Activated CD4-positive, CD25-positive, alpha-beta regulatory T cell treated with anti-CD3 and anti-CD28 coated beads, Interleukin-2, amount 50 U/mL, for 72 hours (primary cell): ENCODE results near the gene ARHGEF17.

ENCODE experiments used
- DNase-seq: peaks from one replicate; pipeline ENCODE4 v3.0.0; 2021

Gene ARHGEF17

DNA sequence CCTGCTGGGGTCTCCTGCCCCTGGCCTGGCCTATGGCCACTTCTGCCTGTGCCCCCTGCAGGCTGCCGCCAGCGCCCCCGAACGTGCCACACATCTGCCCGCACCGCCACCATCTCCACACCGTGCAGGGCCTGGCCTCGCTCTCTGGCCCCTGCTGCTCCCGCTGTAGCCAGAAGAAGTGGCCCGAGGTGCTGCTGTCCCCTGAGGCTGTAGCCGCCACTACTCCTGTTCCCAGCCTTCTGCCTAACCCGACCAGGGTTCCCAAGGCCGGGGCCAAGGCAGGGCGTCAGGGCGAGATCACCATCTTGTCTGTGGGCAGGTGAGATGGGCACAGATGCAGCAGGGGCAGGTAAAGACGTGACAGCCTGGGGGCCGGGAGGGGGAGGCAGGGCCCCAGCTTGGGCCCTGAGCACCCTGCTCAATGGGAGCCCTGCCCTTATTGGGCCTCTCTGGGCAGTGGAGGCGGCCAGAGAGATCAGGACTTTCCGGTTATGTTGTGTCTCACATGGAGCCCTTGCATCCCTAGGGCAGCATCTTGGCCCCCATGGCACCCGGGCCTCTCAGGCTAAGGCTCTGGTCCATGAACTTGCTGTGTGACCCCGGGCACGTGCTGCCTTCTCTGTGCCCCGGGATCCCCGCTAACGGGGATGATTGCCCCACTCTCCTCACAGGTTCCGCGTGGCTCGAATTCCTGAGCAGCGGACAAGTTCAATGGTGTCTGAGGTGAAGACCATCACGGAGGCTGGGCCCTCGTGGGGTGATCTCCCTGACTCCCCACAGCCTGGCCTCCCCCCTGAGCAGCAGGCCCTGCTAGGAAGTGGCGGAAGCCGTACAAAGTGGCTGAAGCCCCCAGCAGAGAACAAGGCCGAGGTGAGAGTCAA is 86.6 kb downstream of the ARHGEF17 start:
- no peak for DNase-seq

DNA sequence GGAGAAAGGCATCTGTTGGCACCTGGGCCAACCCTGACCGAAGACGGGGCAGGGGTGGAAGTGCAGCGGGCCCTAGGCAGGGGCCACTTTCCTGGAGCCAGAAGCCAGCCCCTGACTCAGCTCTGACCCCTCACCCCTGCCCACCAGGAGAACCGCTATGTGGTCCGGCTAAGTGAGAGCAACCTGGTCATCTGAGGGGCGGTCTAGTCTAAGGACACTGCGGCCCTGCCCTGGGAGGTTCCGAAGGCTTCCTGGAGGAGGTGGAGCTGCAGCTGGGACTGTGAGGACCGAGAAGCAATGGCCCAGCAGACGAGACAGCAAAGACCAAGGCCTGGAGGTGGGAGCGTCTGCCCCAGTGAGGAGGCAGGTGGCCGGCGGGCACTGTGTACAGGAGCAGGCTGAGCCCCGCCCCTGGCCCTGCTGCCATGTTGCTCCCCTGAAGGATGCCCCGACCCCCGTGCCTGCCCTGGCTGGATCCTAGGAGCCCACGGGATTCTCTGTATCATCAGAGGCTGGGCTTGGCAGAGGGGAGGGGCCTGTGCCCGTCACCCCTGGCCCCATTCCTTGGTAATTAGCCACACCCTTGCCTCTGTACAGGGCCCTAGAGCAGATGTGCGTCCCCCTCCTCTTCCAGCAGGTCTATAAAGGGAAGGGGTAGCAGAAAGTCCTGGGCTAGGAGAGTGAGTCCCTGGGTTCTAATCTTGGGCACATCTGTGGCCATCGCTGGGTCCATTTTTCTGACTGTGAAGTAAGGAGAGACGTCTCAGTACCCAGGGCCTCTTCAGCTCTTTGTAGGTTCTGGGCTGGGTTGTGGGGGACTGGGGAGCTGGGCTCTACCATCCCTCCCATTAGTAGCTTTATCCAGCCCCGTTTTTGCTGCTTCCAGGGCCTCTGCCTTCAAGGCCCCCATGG is 87.5 kb downstream of the ARHGEF17 start:
- no peak for DNase-seq

DNA sequence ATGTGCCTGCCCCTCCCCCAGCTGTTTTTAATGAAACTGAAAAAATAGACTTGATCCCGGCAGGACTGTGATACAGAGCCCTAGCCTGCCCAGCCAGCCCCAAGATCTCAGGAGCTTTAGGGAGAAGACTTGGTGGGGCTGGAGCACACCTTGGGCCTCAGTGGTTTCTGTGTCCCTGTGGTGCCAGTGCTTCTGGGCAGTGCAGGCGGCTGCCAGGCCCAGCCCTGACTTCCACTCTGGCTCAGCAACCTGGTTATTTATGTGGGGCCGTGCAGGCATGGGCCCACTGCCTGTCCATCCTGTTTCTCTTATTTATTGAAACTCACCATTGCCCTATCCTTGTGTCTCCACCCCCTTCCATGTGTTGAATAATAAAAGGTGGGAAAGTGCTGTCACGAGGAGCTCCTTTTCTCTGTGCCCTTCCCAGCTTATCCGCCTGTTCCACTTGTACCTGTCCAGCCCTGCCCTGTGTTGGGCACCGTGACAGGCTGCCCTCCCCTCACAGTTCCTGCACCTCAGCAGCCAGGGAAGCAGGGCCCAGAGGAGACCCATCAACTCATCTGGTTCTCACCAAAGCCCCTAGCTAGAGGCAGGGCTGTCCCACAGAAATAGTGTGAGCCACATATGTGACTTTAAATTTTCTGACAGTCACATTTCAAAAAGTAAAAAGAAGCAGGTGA is 88.3 kb downstream of the ARHGEF17 start:
- DNase-seq: no peak

DNA sequence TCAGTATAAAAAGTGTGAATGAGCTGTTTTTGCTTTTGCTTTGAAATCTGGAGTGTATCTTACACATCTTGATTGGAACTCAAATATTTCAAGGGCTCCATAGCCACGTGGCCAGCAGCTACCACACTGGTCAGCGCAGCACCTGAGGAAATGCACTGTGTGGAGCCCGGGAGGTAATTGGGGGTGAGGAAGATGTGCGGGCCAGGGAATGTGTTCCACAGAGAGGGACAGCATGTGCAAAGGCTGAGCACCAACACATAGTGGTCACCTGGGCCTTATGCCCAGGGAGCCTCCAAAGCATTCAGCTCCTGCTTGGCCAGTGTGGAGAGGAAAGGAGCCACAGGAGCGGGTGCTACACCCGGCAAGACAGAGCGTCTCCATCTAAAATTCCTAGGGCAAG is 88.9 kb downstream of the ARHGEF17 start:
- DNase-seq: no peak

DNA sequence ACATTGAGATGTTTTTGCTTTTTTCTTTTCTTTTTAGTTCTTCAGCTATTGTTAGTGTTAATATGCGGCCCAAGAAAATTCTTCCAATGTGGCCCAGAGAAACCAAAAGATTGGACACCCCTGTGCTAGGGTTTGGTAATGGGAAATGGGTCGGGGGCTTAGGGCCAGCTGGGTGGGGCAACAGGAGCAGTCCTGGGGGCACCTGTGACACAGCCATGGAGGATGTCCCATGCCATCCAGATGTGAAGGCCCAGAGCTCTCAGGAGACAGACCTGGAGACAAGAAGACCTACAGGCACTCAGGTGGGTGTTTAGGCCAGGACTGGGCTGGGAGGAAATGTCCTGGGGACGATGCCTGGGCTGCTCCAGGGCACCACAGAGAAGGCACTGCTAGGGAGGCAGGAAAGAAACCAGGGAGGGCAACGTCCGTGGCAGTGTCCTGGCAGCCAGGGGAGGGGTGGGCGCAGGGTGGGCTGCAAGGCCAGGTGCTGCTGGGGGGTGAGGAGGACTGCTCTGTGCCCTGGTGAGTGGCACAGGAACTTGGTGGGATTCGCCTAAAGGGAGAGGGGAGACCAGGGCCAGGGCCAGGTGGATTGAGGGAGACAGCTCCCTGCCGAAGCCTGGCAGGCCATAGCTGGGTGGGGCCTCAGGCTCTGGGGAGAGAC is 89.5 kb downstream of the ARHGEF17 start:
- no peak for DNase-seq

DNA sequence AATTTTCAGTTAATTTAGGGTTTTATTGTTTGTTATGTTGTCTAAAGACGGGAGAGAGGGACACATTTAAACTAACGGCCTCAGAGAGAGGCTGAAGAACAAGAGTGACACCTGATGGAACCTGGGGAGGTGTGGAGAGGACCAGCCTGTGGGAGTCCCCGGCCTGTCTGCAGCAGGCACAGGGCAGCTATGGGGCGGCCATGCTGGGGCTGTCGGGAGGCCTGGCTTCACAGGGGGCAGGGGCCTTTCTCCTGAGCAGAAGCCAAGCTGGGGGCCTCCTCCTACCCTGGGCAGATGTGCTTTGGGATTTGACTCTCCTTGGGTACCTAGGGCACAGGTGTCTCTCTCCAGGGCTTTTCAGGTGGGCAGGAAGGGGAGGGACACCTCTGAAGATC is 90.1 kb downstream of the ARHGEF17 start:
- DNase-seq: no peak

DNA sequence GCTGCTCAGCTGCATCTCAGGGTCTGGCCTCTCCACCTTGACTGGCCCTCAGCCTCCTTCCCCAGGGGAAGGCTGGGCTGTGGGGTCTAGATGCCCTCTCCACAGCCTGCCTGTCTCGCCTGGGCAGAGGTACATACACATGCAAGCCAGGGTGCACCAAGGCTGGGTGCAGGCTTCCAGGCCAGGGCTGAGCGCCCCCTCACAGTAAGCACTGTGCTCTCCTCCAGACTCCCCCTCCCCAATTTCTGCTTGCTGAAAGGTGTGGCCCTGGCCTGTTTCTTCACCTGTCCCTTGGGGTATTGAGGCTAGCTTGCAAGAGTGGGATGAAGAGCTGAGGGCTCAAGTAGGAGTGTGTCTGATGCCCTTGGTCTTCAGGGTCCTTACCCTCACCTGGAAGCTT is 90.6 kb downstream of the ARHGEF17 start:
- no peak for DNase-seq

DNA sequence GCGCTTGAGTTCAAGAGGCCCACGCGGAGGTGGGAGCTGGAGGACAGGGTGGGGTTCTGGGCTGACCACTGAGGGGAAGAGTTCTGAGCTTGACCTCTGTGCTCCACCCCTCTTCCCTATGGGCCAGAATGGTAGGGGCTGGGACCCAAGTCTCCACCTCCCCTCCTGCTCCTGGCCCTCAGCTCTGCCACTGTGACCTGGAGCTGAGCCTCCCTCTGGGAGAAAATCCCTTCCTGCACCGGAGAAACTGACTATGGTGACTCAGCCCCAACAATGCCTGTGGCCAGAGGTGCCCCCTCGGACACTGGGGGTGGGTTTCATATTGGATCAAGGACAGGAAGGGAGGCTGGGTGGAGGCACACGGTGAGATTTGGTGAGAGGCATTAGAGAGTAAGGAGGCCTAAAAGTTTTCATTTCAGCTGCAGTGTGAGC is 91.1 kb downstream of the ARHGEF17 start:
- DNase-seq: no peak

DNA sequence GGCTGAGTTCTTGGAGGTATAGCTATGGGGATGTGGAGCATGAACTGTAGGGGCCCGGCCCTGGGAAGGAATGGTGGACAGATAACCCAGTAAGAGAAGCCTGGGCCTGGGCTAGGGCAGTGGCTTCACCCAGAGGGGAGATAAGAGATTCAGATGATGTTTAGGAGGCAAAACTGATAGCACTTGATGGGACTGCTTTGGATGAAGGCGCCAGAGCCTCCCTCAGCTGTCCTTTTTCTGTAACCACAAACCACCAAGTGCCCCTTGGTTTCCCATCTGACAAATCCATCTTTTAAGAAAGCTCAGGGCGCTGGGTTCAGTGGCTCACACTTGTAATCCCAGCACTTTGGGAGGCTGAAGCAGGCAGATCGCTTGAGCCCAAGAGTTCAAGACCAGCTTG is 91.6 kb downstream of the ARHGEF17 start:
- no peak for DNase-seq

DNA sequence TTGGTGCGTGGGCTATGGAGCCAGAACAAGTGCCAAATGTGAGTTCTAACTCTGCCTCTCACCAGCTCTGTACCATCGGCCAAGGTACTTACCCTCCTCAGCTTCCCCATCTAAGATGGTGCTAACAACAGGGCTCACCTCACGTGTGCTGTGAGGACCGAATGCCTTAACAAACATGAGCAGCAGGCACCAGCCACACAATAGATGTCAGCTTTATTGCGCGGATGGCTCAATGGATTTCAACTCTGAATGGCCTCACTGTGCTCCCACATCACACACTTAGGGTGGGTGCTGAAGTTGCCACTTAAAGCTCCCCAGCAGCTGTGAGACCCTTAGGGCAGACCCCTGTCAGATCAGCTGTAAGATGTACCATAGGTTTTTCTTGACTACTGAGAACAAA is 92.2 kb downstream of the ARHGEF17 start:
- no peak for DNase-seq

DNA sequence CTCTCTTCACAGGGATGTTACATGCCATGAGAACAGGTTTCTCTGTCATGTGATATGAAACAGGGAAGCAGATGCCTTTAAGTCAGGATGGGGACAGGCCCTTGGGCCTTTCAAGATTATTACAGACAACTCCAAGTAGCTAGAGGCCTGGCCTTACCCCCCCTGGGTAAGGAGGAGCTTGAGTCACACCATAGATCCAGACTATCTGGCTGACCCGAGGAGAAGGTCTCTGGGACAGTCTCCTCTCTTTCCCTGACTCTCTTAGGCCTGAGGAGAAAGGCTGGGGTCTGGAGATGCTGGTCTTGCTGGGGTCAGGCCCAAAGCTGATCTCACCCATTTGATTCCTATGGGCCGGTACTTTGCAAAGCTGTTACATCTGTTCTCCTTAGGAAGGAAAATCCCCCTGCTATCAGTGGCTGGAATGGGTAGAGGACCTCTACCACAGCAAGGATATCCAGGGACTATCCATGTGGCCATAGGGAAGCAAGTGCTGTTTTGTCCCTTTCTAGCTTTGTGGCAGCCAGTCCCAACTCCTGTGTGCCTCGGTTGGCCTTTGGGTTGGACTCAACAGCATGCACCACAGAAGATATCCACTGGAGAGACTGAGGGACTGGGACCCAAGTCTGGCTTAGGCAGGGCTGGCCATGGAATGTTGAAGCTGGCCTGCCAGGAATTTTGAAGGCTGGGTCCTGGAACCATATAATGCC is 93.3 kb downstream of the ARHGEF17 start:
- DNase-seq: no peak

DNA sequence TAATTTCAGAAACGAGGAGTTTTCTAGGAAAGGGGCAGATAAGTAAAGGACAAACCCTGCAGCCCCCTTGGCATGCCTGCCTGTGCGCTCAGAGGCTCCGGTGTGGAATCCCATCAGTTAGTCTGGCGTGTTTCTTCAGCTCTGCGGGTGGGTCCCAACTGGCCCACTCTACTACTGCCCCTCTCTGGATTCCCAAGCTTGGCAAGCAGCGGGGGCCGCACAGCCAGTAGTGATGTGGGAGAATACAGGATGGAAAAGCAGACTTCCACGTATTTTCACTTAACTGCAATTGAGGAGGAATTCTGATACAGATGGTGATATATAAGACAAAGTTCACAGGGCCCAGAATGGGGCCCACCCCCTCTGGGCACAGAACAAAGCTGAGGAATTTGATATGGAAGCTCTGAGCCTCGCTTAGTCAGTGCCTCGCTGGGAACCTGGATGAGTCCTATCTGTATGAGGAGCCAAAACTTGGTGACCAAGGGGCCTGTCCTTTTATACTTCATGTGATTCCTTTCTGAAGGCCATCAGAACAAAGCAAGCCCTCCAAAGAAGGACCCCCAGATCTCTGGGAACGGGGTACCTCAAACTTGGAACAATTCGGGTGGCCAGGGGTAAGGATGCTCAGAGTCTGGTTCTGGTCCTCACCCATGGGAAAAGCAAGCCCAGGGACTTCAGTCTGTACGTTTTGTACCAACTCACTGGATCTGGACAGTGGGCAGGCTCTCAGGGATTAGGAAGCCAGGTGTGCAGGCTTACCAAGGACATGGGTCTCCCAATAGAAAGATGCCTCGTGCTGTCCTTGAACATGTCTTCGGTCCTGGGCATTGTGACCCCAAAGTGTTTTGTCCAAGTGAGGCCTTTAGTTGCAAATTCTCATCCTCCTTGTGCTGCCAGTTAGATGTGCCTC is 94.1 kb downstream of the ARHGEF17 start:
- no peak for DNase-seq

DNA sequence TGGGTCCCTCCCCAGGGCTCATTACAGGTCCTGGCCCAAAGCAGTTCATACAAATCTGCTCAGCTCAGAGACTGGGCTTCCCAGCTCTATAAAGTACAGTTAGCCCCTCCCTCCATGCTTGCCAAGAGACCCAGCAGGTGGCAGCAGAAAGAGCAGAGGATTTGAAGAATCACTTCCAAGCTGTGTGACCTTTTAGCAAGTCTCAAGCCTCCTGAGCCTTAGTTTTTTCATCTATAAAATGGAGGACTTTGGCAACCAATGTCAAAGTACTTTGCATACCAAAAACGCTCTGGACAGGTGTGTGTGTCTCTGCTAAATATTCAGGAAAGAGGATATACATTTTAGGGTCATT is 94.7 kb downstream of the ARHGEF17 start:
- DNase-seq: no peak

DNA sequence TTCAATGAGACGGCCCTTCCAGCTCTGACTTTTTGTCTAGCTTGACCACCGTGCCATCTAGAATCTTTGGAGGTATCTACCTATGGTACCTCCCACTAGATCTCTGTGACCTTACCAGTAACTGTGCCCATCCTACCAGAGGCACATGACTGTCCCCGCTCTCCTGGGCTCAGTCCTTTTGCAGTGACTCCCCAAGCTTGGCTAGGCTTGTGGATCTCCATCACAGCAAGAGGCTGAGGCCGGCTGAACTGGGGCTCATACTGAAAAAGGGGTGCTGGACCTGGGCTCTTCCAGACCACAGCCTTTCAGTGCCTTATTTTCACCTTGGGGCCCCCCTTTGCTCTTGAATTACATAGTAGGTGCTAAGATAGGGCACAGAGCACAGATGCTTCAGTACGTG is 95.5 kb downstream of the ARHGEF17 start:
- DNase-seq: no peak

DNA sequence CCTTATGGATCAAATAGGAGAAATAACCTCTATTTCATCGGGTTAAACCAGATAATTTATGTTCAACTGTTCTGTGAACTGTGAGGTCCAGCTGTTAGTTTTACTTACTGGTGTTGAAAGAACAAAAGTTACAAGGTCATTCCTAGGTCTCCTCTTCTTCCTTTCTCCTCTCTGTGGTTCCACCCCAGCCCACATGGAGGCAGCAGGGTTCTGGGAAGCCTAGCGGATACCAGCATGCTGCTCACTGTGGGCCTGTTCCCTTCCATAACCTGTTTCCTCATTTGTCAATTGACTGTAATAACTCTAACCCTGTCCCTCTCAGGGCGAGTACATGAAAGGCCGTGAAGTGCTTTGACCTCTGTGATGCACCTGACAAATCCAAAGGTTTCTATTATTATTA is 96.0 kb downstream of the ARHGEF17 start:
- DNase-seq: no peak

DNA sequence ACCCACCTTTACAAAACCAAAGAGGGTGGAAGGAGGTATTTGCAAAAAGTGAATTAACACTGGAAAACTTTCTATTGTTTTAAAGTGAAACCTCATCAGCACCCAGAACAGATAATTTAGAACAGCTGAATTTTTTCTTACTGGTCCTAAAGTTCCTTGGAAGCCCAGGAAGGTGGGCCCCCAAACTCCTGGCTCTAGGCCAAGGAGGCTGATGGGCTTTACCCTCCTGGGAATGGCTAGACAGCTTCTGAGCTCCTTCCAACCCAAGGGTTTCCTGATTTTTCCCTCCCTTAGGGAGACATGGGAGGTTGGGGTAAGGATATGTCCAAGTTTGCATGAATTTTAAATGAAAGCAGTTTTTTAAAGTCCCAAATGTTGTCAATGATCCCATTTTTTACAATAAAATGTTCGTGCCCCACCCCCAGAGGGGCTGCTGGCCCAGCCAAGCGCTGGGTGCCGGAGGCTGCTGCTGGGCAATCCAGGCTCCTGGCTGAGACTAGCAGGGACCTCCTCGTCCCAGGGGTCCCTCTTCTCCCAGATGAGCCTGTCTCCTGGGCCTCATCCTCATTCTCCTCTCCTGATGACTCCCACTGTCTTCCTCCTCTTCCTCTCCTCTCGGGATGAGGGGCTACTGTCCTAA is 96.5 kb downstream of the ARHGEF17 start:
- DNase-seq: no peak

DNA sequence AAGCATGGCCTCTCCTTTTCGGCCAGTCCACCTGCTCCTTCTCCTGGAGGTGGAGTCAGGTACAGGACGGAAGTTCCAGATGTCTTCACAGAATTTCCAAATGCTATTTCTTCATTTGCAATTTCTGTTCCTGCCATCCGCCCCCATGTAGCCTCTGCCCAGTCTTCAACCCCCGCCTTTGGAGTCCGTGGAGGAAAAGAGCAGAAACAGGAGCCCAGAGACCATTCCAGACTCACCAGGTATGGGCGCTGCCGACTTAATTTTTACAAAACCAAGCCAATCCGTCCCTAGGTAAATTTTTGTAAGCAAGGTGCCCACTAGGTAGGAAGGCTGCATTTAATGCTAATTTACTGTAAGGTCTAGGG is 97.1 kb downstream of the ARHGEF17 start:
- no peak for DNase-seq

DNA sequence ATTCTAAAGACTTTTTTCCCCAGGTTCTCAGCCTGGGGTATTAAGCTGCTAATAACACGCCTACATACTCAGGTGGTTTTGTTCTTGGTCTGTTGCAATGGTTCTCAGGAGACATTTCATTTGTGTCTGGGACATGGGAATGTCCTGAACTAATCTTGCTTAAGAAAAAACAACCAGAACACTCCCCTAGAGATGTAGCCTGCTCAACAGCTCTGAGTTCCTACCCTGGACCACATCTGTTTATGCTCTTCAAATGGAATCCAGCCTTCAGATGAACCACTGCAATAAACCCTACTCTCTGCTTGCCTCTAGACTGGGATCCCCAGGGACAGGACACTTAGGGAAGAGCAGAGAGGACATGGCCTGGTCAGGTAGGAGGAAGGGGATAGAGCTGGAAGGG is 98.1 kb downstream of the ARHGEF17 start:
- DNase-seq: no peak

DNA sequence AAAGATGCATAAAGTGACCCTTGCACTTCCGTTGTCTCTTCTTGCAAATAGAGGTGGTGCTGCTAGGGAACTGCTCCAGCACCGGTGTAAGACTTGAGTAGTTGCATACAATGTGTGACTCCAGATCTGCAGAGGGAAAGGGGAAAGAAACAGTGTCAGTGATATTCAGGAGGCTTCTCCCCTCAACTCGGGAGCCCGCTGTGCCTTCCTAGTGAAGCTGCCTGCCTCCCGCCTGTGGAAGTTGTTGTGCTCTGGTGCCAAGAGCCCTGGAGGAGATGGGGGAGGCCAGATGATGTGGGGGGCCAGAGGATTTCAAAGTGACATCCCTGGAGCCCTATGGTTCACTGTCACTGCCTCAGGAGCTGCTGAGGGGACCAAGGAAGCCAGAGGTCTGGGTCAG is 98.5 kb downstream of the ARHGEF17 start:
- DNase-seq: no peak

DNA sequence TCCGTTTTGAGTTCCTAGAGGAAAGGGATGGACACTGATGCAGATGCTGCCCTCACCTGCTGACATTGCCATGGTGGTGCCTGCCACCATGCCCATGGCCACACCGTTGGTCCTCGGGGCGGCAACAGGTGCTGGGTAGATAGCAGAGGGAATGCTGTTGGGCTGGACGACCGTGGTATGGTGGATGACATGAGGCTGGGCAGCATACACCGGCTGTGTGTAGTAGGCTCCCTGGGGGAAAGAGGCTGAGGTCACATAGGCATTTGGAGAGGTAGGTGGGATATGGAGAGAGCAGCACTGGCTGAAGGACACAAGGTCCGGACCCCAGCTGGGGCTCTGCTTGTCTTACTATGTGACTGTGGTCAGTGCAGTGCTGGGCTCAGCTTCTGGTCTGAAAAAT is 101.4 kb downstream of the ARHGEF17 start:
- no peak for DNase-seq

DNA sequence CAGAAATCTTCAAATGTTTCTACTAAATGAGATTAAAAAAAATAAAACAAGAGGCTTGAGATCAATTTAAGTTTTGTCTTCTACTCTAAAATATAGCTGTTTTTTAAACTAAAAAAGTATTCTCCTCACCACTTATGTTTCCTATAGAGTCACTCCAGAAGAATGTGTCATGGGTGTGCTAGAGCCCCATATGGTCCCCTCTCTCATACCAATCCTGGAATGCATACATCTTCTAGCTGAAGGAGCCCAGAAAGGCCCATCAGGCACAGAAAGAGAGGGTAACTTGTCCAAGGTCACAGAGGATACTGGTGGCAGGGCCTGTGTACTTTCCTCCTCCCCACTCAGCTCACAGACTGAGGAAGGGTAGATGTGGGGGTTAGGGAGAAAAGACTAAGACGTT is 102.6 kb downstream of the ARHGEF17 start:
- no peak for DNase-seq
